Gastroesophageal sphincter (tissue), 3 donors: ENCODE results near the gene CLCN1.
A peak's percentile ranks its signal among the peaks of the same experiment; 100 is the strongest.

ENCODE experiments used
- CTCF ChIP-seq, 4 experiments: fragments of 200-600 bp in 2 of 4; fragments of 450-650 bp in 2 of 4; sonication (generic) in 1 of 4; IDR thresholded peaks; one replicate each; pipeline ENCODE4 v1.5.1; 2017 to 2019; ENCODE audit warnings: antibody characterized with exemption in 4 of 4, mild to moderate bottlenecking in 2 of 4, moderate library complexity in 2 of 4
- EP300 ChIP-seq: sonication (generic); formaldehyde crosslinking; IDR thresholded peaks from one replicate; pipeline ENCODE4 v1.6.1; 2017; ENCODE audit warnings: antibody characterized with exemption, mild to moderate bottlenecking
- POLR2A ChIP-seq, 2 donors: fragments of 450-650 bp; IDR thresholded peaks; one replicate each; pipeline ENCODE4 v1.6.1; 2017; ENCODE audit warnings: antibody characterized with exemption in 2 of 2, mild to moderate bottlenecking in 2 of 2, moderate library complexity in 1 of 2
- POLR2AphosphoS5 ChIP-seq: sonication (generic); formaldehyde crosslinking; IDR thresholded peaks from one replicate; pipeline ENCODE4 v1.6.1; 2017; ENCODE audit warnings: antibody characterized with exemption

DNA sequence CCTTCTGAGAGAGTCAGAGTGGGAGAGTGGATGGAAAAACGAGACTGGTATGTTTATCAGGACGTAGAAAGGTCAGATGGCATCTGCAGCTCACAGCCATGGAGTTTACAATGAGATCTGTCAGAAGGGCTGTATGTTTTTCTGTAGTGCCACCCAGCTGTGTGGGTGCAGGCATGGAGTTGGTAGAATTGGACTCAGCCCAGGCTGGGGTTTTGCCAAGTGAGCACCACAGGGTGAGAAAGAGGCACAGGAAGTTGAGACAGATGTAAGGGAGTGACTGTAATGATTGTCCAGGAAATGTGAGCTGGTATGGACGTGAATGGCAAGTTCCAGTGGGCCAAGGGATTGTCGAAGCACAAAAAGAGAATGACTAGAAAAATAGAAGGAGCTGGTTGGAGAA, 56.2 kb downstream of the CLCN1 start:
- TF ChIP-seq CTCF (IDR thresholded peaks at IDR 0.05) = peak in 1 of 4 experiments; percentile 10
- TF ChIP-seq POLR2AphosphoS5 = no peak
- no peak for TF ChIP-seq POLR2A (IDR thresholded peaks at IDR 0.05)
- no peak for TF ChIP-seq EP300
